Esophagus squamous epithelium (tissue), 5 donors: ENCODE results near the gene ADGRD1. TPM values are rescaled to one million over a fixed set of nuclear protein-coding genes. Genes with fewer than 3 reads are reported as not detected.
A peak's percentile ranks its signal among the peaks of the same experiment; 100 is the strongest.

Experiments
- DNase-seq: peaks from one replicate; lab custom pipeline; 2025; lab: John Stamatoyannopoulos, UW
- H3K27ac ChIP-seq, 4 donors: fragments of 200-600 bp; sonication (generic); one replicate each; pipeline ENCODE4 v1.5.1; 2016 to 2019; ENCODE audit warnings: mild to moderate bottlenecking in 1 of 4
- H3K27me3 ChIP-seq, 4 donors: fragments of 200-600 bp; sonication (generic); 1 replicate in 3 of 4; 2 replicates in 1 of 4; pipeline versions ENCODE4 v1.5.1 to v1.6.0; 2017 to 2021; ENCODE audit warnings: antibody characterized with exemption in 1 of 4
- H3K36me3 ChIP-seq, 3 donors: fragments of 200-600 bp; sonication (generic); one replicate each; pipeline ENCODE4 v1.5.1; 2016 to 2019
- H3K4me1 ChIP-seq, 3 donors: fragments of 200-600 bp; sonication (generic); one replicate each; pipeline ENCODE4 v1.5.1; 2017 to 2019
- H3K4me3 ChIP-seq, 4 donors: fragments of 200-600 bp; sonication (generic); 1 replicate in 3 of 4; 2 replicates in 1 of 4; pipeline ENCODE4 v1.5.1; 2016 to 2019; ENCODE audit warnings: mild to moderate bottlenecking in 2 of 4, moderate library complexity in 1 of 4
- H3K9me3 ChIP-seq, 3 donors: fragments of 200-600 bp; sonication (generic); one replicate each; pipeline ENCODE4 v1.5.1; 2016 to 2019
- POLR2A ChIP-seq, 4 donors: fragments of 450-650 bp; IDR thresholded peaks; one replicate each; pipeline ENCODE4 v1.6.1; 2017; ENCODE audit warnings: antibody characterized with exemption in 4 of 4, mild to moderate bottlenecking in 4 of 4, moderate library complexity in 3 of 4
- WGBS, 2 donors: methylation state at CpG; one replicate each; pipeline ENCODE4 v1.1.5; 2018; 5-methylcytosine and 5-hydroxymethylcytosine counted together
- intact Hi-C: fragments of 100-400 bp; cut with DNase I; formaldehyde crosslinking; loops from one replicate; pipeline ENCODE4 v1.15.0; 2022
- total RNA-seq, 4 donors: library from RNA; depleted of rRNA; stranded (reverse); fragments of >200 nt; gene quantifications; one replicate each; pipeline ENCODE4 v1.1.0, GENCODE V29; 2016
- TF ChIP-seq, protein P1 (sequence below), 6 experiments: fragments of 450-650 bp in 4 of 6; fragments of 200-600 bp in 2 of 6; sonication (generic) in 2 of 6; IDR thresholded peaks; one replicate each; pipeline ENCODE4 v1.5.1; 2016 to 2019; ENCODE audit warnings: antibody characterized with exemption in 6 of 6, mild to moderate bottlenecking in 4 of 6, moderate library complexity in 4 of 6
- donor health status: DM: yes; HTN: yes; CAD: no.

The ADGRD1 gene
- total RNA-seq, 4 donors from 2014 or later = 2.2 to 28.2 (median 8.8) TPM

DNA sequence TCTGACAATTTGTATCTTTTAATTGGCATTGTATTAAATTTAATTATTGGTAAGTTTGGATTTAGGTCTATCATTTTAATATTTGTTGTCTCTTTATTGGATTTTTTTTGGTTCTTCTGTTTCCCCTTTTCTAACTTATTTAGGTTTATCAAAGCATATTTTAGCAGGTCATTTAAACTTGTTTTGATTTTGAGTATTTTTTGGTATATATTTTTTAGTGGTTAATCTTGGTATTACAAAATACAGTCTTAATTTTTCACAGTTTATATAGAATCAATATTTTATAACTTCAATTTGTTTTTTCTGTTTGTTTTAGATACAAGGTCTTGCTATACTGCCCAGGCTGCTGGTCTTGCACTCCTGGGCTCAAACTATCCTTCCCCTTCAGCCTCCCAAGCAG is 15.5 kb upstream of the ADGRD1 start:
- H3K4me1 ChIP-seq = no peaks in the 10 kb centered on the region
- no peak overlapping the region for H3K27ac ChIP-seq
- peaks cover 0 to 10% (median 0%) of the 10 kb centered on the region in 4 donors for H3K27me3 ChIP-seq
- no peaks in the 10 kb centered on the region for H3K9me3 ChIP-seq
- intact Hi-C loops = no loop called here
- no peaks in the 10 kb centered on the region for H3K36me3 ChIP-seq
- no peak for DNase-seq
- no peak overlapping the region for H3K4me3 ChIP-seq
- TF ChIP-seq, protein P1, sequence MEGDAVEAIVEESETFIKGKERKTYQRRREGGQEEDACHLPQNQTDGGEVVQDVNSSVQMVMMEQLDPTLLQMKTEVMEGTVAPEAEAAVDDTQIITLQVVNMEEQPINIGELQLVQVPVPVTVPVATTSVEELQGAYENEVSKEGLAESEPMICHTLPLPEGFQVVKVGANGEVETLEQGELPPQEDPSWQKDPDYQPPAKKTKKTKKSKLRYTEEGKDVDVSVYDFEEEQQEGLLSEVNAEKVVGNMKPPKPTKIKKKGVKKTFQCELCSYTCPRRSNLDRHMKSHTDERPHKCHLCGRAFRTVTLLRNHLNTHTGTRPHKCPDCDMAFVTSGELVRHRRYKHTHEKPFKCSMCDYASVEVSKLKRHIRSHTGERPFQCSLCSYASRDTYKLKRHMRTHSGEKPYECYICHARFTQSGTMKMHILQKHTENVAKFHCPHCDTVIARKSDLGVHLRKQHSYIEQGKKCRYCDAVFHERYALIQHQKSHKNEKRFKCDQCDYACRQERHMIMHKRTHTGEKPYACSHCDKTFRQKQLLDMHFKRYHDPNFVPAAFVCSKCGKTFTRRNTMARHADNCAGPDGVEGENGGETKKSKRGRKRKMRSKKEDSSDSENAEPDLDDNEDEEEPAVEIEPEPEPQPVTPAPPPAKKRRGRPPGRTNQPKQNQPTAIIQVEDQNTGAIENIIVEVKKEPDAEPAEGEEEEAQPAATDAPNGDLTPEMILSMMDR (IDR thresholded peaks at IDR 0.05) = no peak
- TF ChIP-seq POLR2A (IDR thresholded peaks at IDR 0.05) = no peak

DNA sequence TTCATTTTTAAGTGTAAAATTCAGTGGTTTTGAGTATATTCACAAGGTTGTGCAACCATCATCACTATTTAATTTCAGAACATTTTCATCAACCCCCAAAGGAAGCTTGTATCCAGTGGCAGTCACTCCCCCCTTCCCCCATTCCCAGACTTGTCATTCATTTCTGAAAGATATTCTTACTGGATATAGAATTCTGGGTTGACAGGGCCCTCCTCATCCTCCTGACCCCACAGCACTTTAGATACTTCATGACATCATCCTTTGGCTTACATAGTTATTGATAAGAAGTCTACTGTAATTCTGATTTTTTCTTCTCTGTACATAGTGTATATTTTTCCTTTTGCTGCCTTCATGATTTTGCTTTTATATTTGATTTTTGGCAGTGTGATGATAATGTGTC is 8.8 kb upstream of the ADGRD1 start:
- no peak for DNase-seq
- TF ChIP-seq, protein P1 (IDR thresholded peaks at IDR 0.05) = no peak
- TF ChIP-seq POLR2A (IDR thresholded peaks at IDR 0.05) = no peak
- Histone ChIP-seq H3K4me3 (no peak overlapping the region), H3K27me3 (no peaks in the 10 kb centered on the region), H3K36me3 (no peaks in the 10 kb centered on the region), H3K4me1 (peaks cover 0 to 17% (median 7%) of the 10 kb centered on the region in 3 donors), H3K9me3 (peaks cover 0 to 4% (median 0%) of the 10 kb centered on the region in 3 donors), H3K27ac (no peak overlapping the region)
- intact Hi-C loops = no loop called here

DNA sequence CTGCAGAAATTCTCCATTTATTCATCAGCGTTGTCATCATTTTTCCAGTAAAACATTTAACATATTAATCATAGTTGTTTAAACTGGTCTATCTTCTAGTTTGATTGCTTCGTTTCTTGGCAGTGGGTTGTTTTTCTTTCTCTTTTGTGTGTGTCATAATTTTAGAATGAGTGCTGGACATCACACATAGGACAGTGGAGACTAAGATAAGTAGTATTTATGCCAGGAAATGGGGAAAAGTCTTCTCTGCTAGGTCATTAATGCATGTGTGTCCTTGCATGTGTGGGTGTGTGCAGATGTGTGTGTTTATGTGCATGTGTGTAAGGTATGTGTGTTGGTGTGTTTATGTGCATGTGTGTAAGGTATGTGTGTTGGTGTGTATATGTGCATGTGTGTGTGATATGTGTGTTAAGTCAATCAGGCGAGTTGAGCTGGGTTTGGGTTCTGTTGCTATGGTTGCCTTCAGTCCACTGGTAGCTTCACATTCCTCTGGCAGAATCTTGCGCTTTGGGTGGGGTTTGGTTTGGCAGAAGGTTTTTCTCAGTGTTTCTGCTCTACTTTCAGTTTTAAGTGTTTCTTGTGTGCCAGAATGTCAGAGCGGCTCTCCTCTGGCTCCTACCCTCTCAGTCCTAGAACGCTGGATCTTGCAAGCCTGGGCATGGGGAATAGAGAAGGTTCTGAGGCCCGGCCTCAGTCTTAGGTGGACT is 7.8 kb upstream of the ADGRD1 start:
- 31 to 33% methylated on average over 7 of the region's 7 CpGs for WGBS, 2 donors
- no peaks in the 10 kb centered on the region for H3K27me3 ChIP-seq
- intact Hi-C loops = no loop called here
- no peak overlapping the region for H3K4me3 ChIP-seq
- no peak for DNase-seq
- peaks cover 0 to 4% (median 0%) of the 10 kb centered on the region in 3 donors for H3K9me3 ChIP-seq
- H3K4me1 ChIP-seq = peaks cover 0 to 17% (median 7%) of the 10 kb centered on the region in 3 donors
- no peaks in the 10 kb centered on the region for H3K36me3 ChIP-seq
- peak overlapping the region in 3 of 4 donors; percentile 64 to 76 (median 67) for H3K27ac ChIP-seq
- no peak for TF ChIP-seq POLR2A (IDR thresholded peaks at IDR 0.05)
- TF ChIP-seq, protein P1 (IDR thresholded peaks at IDR 0.05) = no peak

DNA sequence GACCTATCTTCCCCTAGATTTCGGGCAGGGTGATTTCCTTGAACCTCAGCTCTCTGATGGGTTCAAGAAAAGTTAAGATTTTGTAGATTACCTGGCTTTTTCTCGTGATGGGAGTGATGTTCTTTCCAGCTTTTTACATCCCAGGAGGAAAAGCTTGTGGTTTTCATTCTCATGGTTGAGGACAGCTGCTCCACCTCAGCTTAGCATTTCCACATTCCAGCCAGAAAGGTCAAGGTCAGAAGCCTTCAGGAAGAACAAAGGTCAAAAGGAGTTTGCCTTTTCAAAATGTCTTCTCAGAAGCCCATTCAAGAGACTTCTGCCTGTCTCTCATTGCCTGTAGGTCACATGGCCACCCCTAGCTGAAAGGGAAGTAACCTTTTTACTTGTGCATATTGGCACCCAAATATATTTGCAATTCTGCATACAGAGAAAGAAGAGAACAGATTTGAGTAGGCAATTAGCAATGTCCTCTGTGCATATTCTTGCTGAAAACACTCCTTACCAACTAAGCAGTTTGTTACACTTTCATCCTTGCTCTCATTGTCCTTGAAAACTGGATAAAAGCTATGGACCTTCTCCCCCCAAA is 6.6 kb upstream of the ADGRD1 start:
- Histone ChIP-seq H3K9me3 (peaks cover 0 to 4% (median 0%) of the 10 kb centered on the region in 3 donors), H3K27ac (peak overlapping the region in 1 of 4 donors; percentile 76), H3K4me1 (peaks cover 0 to 17% (median 7%) of the 10 kb centered on the region in 3 donors), H3K27me3 (peaks cover 0 to 8% (median 0%) of the 10 kb centered on the region in 4 donors), H3K36me3 (no peaks in the 10 kb centered on the region), H3K4me3 (no peak overlapping the region)
- 80 to 83% methylated on average over 1 to 2 of the region's 2 CpGs for WGBS, 2 donors
- intact Hi-C loops = no loop called here
- DNase-seq = no peak
- TF ChIP-seq, protein P1 (IDR thresholded peaks at IDR 0.05) = no peak
- TF ChIP-seq POLR2A (IDR thresholded peaks at IDR 0.05) = no peak

DNA sequence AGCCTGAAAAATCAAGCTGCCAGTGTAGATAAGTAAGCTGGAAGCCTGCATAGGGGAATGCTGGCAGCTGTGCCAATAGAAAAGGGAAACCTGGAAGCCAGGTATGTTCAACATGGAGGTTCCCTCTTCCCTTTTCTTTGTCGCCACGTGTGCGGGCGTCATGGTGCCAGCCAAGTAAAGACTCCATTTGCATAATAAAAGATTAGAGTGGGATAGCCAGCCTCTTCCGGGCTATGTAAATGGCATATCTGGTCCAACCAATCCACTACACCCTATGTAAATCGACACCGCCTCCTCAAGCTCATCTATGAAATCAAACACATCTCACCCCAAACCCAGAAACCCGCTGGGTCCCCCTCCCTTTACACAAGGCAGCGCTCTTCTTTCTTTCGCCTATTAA is 5.6 kb upstream of the ADGRD1 start:
- Histone ChIP-seq H3K9me3 (peaks cover 0 to 4% (median 0%) of the 10 kb centered on the region in 3 donors), H3K36me3 (no peaks in the 10 kb centered on the region), H3K27me3 (peaks cover 0 to 11% (median 0%) of the 10 kb centered on the region in 4 donors), H3K4me1 (peaks cover 0 to 19% (median 7%) of the 10 kb centered on the region in 3 donors), H3K4me3 (no peak overlapping the region), H3K27ac (no peak overlapping the region)
- TF ChIP-seq, protein P1 (IDR thresholded peaks at IDR 0.05) = no peak
- no peak for TF ChIP-seq POLR2A (IDR thresholded peaks at IDR 0.05)
- WGBS, 2 donors = 61 to 62% methylated on average over 10 of the region's 10 CpGs
- no peak for DNase-seq
- intact Hi-C loops = no loop called here
